ENCODE data around the gene SLC2A9. TPM values are rescaled to one million over a fixed set of nuclear protein-coding genes. Genes with fewer than 3 reads are reported as not detected.

Gene SLC2A9
- total RNA-seq, 2 donors from 2014 or later: 1.6 to 8.6 TPM

DNA sequence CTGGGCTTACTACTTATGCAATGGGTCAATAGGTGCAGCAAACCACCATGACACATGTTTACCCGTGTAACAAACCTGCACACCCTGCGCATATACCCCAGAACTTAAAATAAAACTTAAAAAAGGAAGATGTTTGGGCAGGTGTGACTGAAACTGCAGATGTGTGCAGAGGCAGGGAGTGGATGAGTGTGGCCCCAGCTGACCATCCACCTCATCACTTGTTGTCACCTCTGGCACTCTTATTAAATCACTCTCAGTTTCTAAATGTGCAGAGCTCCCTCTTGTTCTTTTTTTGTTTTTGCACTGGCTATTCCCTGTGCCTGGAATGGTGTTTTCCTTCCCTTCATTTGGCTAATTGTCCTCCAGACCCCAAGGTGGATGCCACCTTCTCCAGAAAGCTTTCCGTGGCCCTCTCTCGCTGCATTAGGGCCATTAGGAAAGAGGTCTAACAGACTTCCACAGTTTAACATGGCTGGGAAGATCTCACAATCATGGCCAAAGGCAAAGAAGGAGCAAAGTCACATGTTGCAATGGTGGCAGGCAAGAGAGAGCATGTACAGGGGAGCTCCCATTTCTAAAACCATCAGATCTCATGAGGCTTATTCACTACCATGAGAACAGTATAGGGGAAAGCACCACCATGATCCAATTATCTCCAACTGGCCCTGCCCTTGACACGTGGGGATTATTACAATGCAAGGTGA lies 58.5 kb downstream of the SLC2A9 start:
- no peak for TF ChIP-seq CTCF (IDR thresholded peaks at IDR 0.05)
- TF ChIP-seq POLR2A (IDR thresholded peaks at IDR 0.05): no peak
- H3K27ac ChIP-seq: no peak overlapping the region
- no peaks in the 10 kb centered on the region for H3K27me3 ChIP-seq
- DNase-seq (no peak), ATAC-seq (no peak)
- no peak overlapping the region for H3K4me3 ChIP-seq
- WGBS, 2 donors: 86 to 90% methylated on average over 5 of the region's 5 CpGs
- no peaks in the 10 kb centered on the region for H3K9me3 ChIP-seq
- no peaks in the 10 kb centered on the region for H3K4me1 ChIP-seq
- H3K36me3 ChIP-seq (replicated peaks in 1 of 2; ENCODE audit: insufficient read depth in 1 of 2, low read depth in 2 of 2): no peaks in the 10 kb centered on the region
- intact Hi-C loops (cut with DNase I): no loop called here

- DNase-seq: no peak
- no peak overlapping the region for H3K4me3 ChIP-seq
- no peaks in the 10 kb centered on the region for H3K27me3 ChIP-seq
- H3K9me3 ChIP-seq: no peaks in the 10 kb centered on the region
- H3K27ac ChIP-seq: no peak overlapping the region
- no peak for ATAC-seq
- H3K36me3 ChIP-seq (replicated peaks in 1 of 2; ENCODE audit: insufficient read depth in 1 of 2, low read depth in 2 of 2): no peaks in the 10 kb centered on the region
- intact Hi-C loops (cut with DNase I): no loop called here
- no peaks in the 10 kb centered on the region for H3K4me1 ChIP-seq
- no peak for TF ChIP-seq POLR2A (IDR thresholded peaks at IDR 0.05)
- TF ChIP-seq CTCF (IDR thresholded peaks at IDR 0.05): no peak
- WGBS, 2 donors: 93 to 100% methylated on average over 3 of the region's 3 CpGs
Measured at GRCh38 chr4:9954468-9954867, 66.8 kb downstream of the SLC2A9 start.

DNA sequence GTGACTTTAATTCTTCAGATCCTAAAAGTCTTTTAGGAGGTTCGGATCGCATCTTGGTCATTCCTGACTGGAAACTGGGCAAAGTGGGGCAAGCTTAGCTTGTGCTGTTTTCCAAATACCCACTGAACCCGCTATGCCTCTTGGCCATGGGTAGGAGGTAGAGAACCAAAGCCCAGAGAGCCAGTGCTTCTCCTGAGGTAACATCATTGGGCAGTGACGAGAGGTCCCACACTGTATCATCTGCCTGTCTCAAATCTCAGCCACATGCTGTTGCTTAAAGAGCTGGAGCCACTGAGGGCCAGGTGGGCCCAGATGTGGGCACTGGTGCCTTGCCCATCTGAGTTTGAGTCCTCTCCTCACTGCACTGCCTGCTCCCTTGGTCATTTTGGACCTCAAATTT lies 68.2 kb downstream of the SLC2A9 start:
- Histone ChIP-seq H3K4me3 (no peak overlapping the region), H3K4me1 (no peaks in the 10 kb centered on the region), H3K27me3 (no peaks in the 10 kb centered on the region), H3K9me3 (no peaks in the 10 kb centered on the region), H3K36me3 (replicated peaks in 1 of 2; ENCODE audit: insufficient read depth in 1 of 2, low read depth in 2 of 2) (no peaks in the 10 kb centered on the region), H3K27ac (no peak overlapping the region)
- ATAC-seq (no peak), DNase-seq (no peak)
- 90 to 91% methylated on average over 4 of the region's 4 CpGs for WGBS, 2 donors
- no peak for TF ChIP-seq CTCF (IDR thresholded peaks at IDR 0.05)
- no peak for TF ChIP-seq POLR2A (IDR thresholded peaks at IDR 0.05)
- intact Hi-C loops (cut with DNase I): no loop called here

DNA sequence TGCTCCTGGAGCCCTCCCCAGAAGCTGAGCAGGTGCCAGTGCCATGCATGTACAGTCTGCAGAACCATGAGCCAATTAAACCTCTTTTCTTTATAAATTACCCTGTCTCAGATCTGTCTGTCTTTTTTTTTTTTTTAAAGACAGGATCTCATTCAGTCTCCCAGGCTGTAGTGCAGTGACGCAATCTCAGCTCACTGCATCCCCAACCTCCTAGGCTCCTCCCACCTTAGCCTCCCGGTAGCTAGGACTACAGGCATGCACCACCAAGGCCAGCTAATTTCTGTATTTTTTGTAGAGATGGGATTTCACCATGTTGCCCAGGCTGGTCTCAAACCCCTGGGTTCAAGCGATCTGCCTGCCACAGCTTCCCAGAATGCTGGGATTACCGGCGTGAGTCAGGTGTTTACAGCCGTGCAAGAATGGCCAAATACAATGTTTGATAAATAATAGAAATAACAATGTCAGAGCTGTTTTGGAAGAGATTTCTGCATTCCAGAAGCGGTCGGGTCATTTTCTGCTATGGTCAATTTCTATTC lies 68.8 kb downstream of the SLC2A9 start:
- no peaks in the 10 kb centered on the region for H3K27me3 ChIP-seq
- TF ChIP-seq POLR2A (IDR thresholded peaks at IDR 0.05) (no peak), CTCF (IDR thresholded peaks at IDR 0.05) (no peak)
- intact Hi-C loops (cut with DNase I): no loop called here
- no peak overlapping the region for H3K27ac ChIP-seq
- DNase-seq: no peak
- H3K4me3 ChIP-seq: no peak overlapping the region
- 58 to 61% methylated on average over 8 of the region's 8 CpGs for WGBS, 2 donors
- H3K9me3 ChIP-seq: no peaks in the 10 kb centered on the region
- H3K4me1 ChIP-seq: peaks cover 6% of the 10 kb centered on the region
- peak; percentile 33 for ATAC-seq
- H3K36me3 ChIP-seq (replicated peaks in 1 of 2; ENCODE audit: insufficient read depth in 1 of 2, low read depth in 2 of 2): no peaks in the 10 kb centered on the region

DNA sequence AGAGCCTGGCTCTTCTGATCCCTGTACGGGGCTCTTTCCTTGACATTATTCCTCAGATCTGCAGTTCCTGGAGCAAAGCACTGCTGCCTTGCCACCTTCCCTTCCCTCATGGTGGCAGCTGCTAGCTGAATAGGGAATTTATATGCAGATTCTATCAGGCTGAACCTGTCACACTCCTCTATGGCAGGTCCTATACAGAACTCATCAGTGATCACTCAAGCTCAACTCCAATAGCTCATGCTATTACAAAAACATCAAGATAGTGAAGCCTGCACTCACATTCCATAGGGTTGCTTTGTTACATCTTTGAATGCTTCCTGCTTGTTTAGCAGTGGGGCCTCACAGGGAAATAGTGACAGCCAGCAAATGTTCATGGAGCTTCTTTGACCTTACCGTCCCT lies 71.7 kb downstream of the SLC2A9 start:
- H3K27ac ChIP-seq: no peak overlapping the region
- no peak overlapping the region for H3K4me3 ChIP-seq
- DNase-seq (no peak), ATAC-seq (no peak)
- intact Hi-C loops (cut with DNase I): no loop called here
- no peaks in the 10 kb centered on the region for H3K36me3 ChIP-seq (replicated peaks in 1 of 2; ENCODE audit: insufficient read depth in 1 of 2, low read depth in 2 of 2)
- no peaks in the 10 kb centered on the region for H3K9me3 ChIP-seq
- WGBS, 2 donors: 78 to 81% methylated on average over 2 of the region's 2 CpGs
- no peaks in the 10 kb centered on the region for H3K27me3 ChIP-seq
- H3K4me1 ChIP-seq: peaks cover 13% of the 10 kb centered on the region
- TF ChIP-seq POLR2A (IDR thresholded peaks at IDR 0.05) (no peak), CTCF (IDR thresholded peaks at IDR 0.05) (no peak)
